Measurements from ENCODE around the gene FLNB. TPM values are rescaled to one million over a fixed set of nuclear protein-coding genes. Genes with fewer than 3 reads are reported as not detected.

Gene FLNB
- total RNA-seq, 4 donors from 2014 or later, result 164 to 258 (median 242) TPM

GRCh38 chr3:58188173-58188564 is 179.9 kb downstream of the FLNB start:
- Histone ChIP-seq H3K36me3 (no peaks in the 10 kb centered on the region), H3K4me3 (replicated peaks in 1 of 3) (no peak overlapping the region), H3K27me3 (no peaks in the 10 kb centered on the region), H3K27ac (peak overlapping the region in 1 of 3 donors; percentile 58), H3K9me3 (no peaks in the 10 kb centered on the region), H3K4me1 (peaks cover 0 to 10% of the 10 kb centered on the region in 2 donors)
- 84 to 89% methylated on average over 6 of the region's 6 CpGs for WGBS, 2 donors
- intact Hi-C loops (cut with DNase I), result loop anchor here (5.0 to 10.0 kb wide), 2 partner anchors 114 to 237 kb away; no protein-coding TSS in a partner anchor
- TF ChIP-seq CTCF (IDR thresholded peaks at IDR 0.05) (no peak), POLR2A (IDR thresholded peaks at IDR 0.05) (no peak)
- DNase-seq, result no peak

GRCh38 chr3:58188921-58189451 is 180.8 kb downstream of the FLNB start:
- no peak overlapping the region for H3K4me3 ChIP-seq (replicated peaks in 1 of 3)
- no peaks in the 10 kb centered on the region for H3K27me3 ChIP-seq
- DNase-seq, result no peak
- H3K4me1 ChIP-seq, result peaks cover 0 to 10% of the 10 kb centered on the region in 2 donors
- intact Hi-C loops (cut with DNase I), result loop anchor here (5.0 to 10.0 kb wide), 2 partner anchors 113 to 236 kb away; no protein-coding TSS in a partner anchor
- TF ChIP-seq POLR2A (IDR thresholded peaks at IDR 0.05) (no peak), CTCF (IDR thresholded peaks at IDR 0.05) (no peak)
- H3K27ac ChIP-seq, result peak overlapping the region in 2 of 3 donors; percentile 4 to 59
- H3K9me3 ChIP-seq, result no peaks in the 10 kb centered on the region
- no peaks in the 10 kb centered on the region for H3K36me3 ChIP-seq
- WGBS, 2 donors, result 68 to 74% methylated on average over 10 of the region's 10 CpGs

- Histone ChIP-seq H3K27me3 (no peaks in the 10 kb centered on the region), H3K36me3 (no peaks in the 10 kb centered on the region), H3K4me3 (replicated peaks in 1 of 3) (no peak overlapping the region), H3K4me1 (peaks cover 0 to 10% of the 10 kb centered on the region in 2 donors), H3K27ac (peak overlapping the region in 2 of 3 donors; percentile 4 to 59), H3K9me3 (no peaks in the 10 kb centered on the region)
- TF ChIP-seq CTCF (IDR thresholded peaks at IDR 0.05) (no peak), POLR2A (IDR thresholded peaks at IDR 0.05) (no peak)
- intact Hi-C loops (cut with DNase I), result loop anchor here (5.0 to 10.0 kb wide), 2 partner anchors 113 to 235 kb away; no protein-coding TSS in a partner anchor
- peak; percentile 31 to 55 for DNase-seq
- WGBS, 2 donors, result 51 to 58% methylated on average over 5 of the region's 5 CpGs
Observed at GRCh38 chr3:58189691-58190090, 181.5 kb downstream of the FLNB start.

GRCh38 chr3:58190291-58190690 is 182.1 kb downstream of the FLNB start:
- intact Hi-C loops (cut with DNase I), result no loop called here
- Histone ChIP-seq H3K4me1 (peaks cover 0 to 10% of the 10 kb centered on the region in 2 donors), H3K27me3 (no peaks in the 10 kb centered on the region), H3K36me3 (no peaks in the 10 kb centered on the region), H3K9me3 (no peaks in the 10 kb centered on the region), H3K27ac (peak overlapping the region in 2 of 3 donors; percentile 10 to 59), H3K4me3 (replicated peaks in 1 of 3) (no peak overlapping the region)
- TF ChIP-seq CTCF (IDR thresholded peaks at IDR 0.05), result no peak
- TF ChIP-seq POLR2A (IDR thresholded peaks at IDR 0.05), result no peak
- 100% methylated on average over 4 of the region's 4 CpGs for WGBS, 2 donors
- no peak for DNase-seq

- TF ChIP-seq POLR2A (IDR thresholded peaks at IDR 0.05) (no peak), CTCF (IDR thresholded peaks at IDR 0.05) (no peak)
- no peaks in the 10 kb centered on the region for H3K36me3 ChIP-seq
- H3K4me1 ChIP-seq, result peaks cover 0 to 10% of the 10 kb centered on the region in 2 donors
- no peaks in the 10 kb centered on the region for H3K27me3 ChIP-seq
- WGBS, 2 donors, result 87 to 92% methylated on average over 4 of the region's 4 CpGs
- no peak overlapping the region for H3K27ac ChIP-seq
- intact Hi-C loops (cut with DNase I), result no loop called here
- H3K9me3 ChIP-seq, result no peaks in the 10 kb centered on the region
- no peak for DNase-seq
- H3K4me3 ChIP-seq (replicated peaks in 1 of 3), result no peak overlapping the region
Observed at GRCh38 chr3:58190882-58191281, 182.7 kb downstream of the FLNB start.

Measured in thyroid gland (tissue), 4 donors.